ENCODE data around the gene HOXB2. TPM values are rescaled to one million over a fixed set of nuclear protein-coding genes. Genes with fewer than 3 reads are reported as not detected.
A peak's percentile ranks its signal among the peaks of the same experiment; 100 is the strongest.

The HOXB2 gene
- total RNA-seq, 4 donors from 2014 or later, result 36.3 to 86.4 (median 63.4) TPM

GRCh38 chr17:48574505-48575065 lies 29.7 kb upstream of the HOXB2 start:
- no peaks in the 10 kb centered on the region for H3K36me3 ChIP-seq
- intact Hi-C loops (cut with DNase I), result no loop called here

GRCh38 chr17:48571826-48572417 lies 27.0 kb upstream of the HOXB2 start:
- peak overlapping the region; percentile 41 to 90 (median 77) for H3K4me3 ChIP-seq
- no peaks in the 10 kb centered on the region for H3K36me3 ChIP-seq
- TF ChIP-seq POLR2A (IDR thresholded peaks at IDR 0.05; ENCODE audit: low read depth) (no peak), POLR2AphosphoS5 (IDR thresholded peaks at IDR 0.05) (peak in 1 of 2 donors; percentile 10)
- intact Hi-C loops (cut with DNase I), result no loop called here
- no peak for DNase-seq (ENCODE audit: extremely low spot score)
- peak overlapping the region; percentile 91 to 97 (median 96) for H3K27ac ChIP-seq (replicated peaks in 1 of 4)
- no peaks in the 10 kb centered on the region for H3K9me3 ChIP-seq
- H3K27me3 ChIP-seq, result no peaks in the 10 kb centered on the region
- 31% methylated on average over 1 of the region's 1 CpG for WGBS
- peaks cover 44 to 100% (median 98%) of the 10 kb centered on the region in 4 donors for H3K4me1 ChIP-seq

More at GRCh38 chr17:48574505-48575065, 29.7 kb upstream of the HOXB2 start:
- peak overlapping the region; percentile 66 to 90 (median 77) for H3K4me3 ChIP-seq
- peaks cover 30 to 93% (median 89%) of the 10 kb centered on the region in 4 donors for H3K4me1 ChIP-seq
- no peak for DNase-seq (ENCODE audit: extremely low spot score)
- WGBS, result 40% methylated on average over 8 of the region's 8 CpGs
- TF ChIP-seq EP300 (IDR thresholded peaks at IDR 0.05), result no peak
- TF ChIP-seq POLR2A (IDR thresholded peaks at IDR 0.05; ENCODE audit: low read depth), result no peak
- TF ChIP-seq POLR2AphosphoS5 (IDR thresholded peaks at IDR 0.05), result no peak
- no peak for TF ChIP-seq CTCF (IDR thresholded peaks at IDR 0.05)
- peak overlapping the region; percentile 91 to 97 (median 96) for H3K27ac ChIP-seq (replicated peaks in 1 of 4)
- no peaks in the 10 kb centered on the region for H3K9me3 ChIP-seq
- H3K27me3 ChIP-seq, result no peaks in the 10 kb centered on the region

GRCh38 chr17:48571024-48571818 lies 26.3 kb upstream of the HOXB2 start:
- no peak for DNase-seq (ENCODE audit: extremely low spot score)
- no peak for TF ChIP-seq EP300 (IDR thresholded peaks at IDR 0.05)
- peak; percentile 20 to 42 for TF ChIP-seq POLR2AphosphoS5 (IDR thresholded peaks at IDR 0.05)
- TF ChIP-seq POLR2A (IDR thresholded peaks at IDR 0.05; ENCODE audit: low read depth), result no peak
- Histone ChIP-seq H3K4me1 (peaks cover 51 to 100% (median 98%) of the 10 kb centered on the region in 4 donors), H3K36me3 (no peaks in the 10 kb centered on the region), H3K9me3 (no peaks in the 10 kb centered on the region), H3K27ac (replicated peaks in 1 of 4) (peak overlapping the region; percentile 91 to 97 (median 96)), H3K4me3 (peak overlapping the region; percentile 41 to 90 (median 77)), H3K27me3 (no peaks in the 10 kb centered on the region)
- intact Hi-C loops (cut with DNase I), result no loop called here
- WGBS, result 26% methylated on average over 26 of the region's 26 CpGs

GRCh38 chr17:48570325-48571023 lies 25.6 kb upstream of the HOXB2 start:
- H3K27me3 ChIP-seq, result no peaks in the 10 kb centered on the region
- H3K4me1 ChIP-seq, result peaks cover 51 to 100% (median 98%) of the 10 kb centered on the region in 4 donors
- no peak for DNase-seq (ENCODE audit: extremely low spot score)
- TF ChIP-seq POLR2AphosphoS5 (IDR thresholded peaks at IDR 0.05) (peak; percentile 11 to 49), EP300 (IDR thresholded peaks at IDR 0.05) (no peak), CTCF (IDR thresholded peaks at IDR 0.05) (no peak)
- H3K4me3 ChIP-seq, result peak overlapping the region; percentile 41 to 90 (median 77)
- peak overlapping the region; percentile 91 to 97 (median 96) for H3K27ac ChIP-seq (replicated peaks in 1 of 4)
- intact Hi-C loops (cut with DNase I), result no loop called here
- H3K9me3 ChIP-seq, result no peaks in the 10 kb centered on the region
- no peaks in the 10 kb centered on the region for H3K36me3 ChIP-seq
- whole genome bisulfite sequencing, result 23% methylated on average over 11 of the region's 19 CpGs

- Histone ChIP-seq H3K27ac (replicated peaks in 1 of 4) (peak overlapping the region; percentile 91 to 97 (median 96)), H3K9me3 (no peaks in the 10 kb centered on the region), H3K27me3 (no peaks in the 10 kb centered on the region), H3K4me3 (peak overlapping the region; percentile 41 to 90 (median 77)), H3K36me3 (no peaks in the 10 kb centered on the region), H3K4me1 (peaks cover 55 to 100% (median 98%) of the 10 kb centered on the region in 4 donors)
- intact Hi-C loops (cut with DNase I), result no loop called here
- WGBS, result 29% methylated on average over 6 of the region's 6 CpGs
- DNase-seq (ENCODE audit: extremely low spot score), result no peak
- TF ChIP-seq POLR2A (IDR thresholded peaks at IDR 0.05; ENCODE audit: low read depth), result no peak
- peak in 2 of 3 experiments; percentile 21 to 33 for TF ChIP-seq CTCF (IDR thresholded peaks at IDR 0.05)
Observed at GRCh38 chr17:48569674-48570324, 24.9 kb upstream of the HOXB2 start.
